Left renal pelvis (tissue), 4 donors: ENCODE results near the gene PTPRA. TPM values are rescaled to one million over a fixed set of nuclear protein-coding genes. Genes with fewer than 3 reads are reported as not detected.
A peak's percentile ranks its signal among the peaks of the same experiment; 100 is the strongest.
"Not testable (repeated sequence)": the region's sequence is repeated elsewhere in the genome, so short reads cannot be mapped to it uniquely, and the experiment has no call there.

Source experiments
- DNase-seq, 4 donors: peaks; one replicate each; pipeline ENCODE4 v3.0.0-alpha.2; 2013; ENCODE audit warnings: low read depth in 4 of 4, low spot score in 3 of 4
- polyA plus RNA-seq, 4 donors: library from polyadenylated mRNA; unstranded; fragments of 120-200 nt; gene quantifications; one replicate each; pipeline ENCODE4 v1.2.1, GENCODE V29; 2013; ENCODE audit not compliant: insufficient read length in 4 of 4

PTPRA gene
- polyA plus RNA-seq, 4 donors = 87.0 to 141 (median 107) TPM

- DNase-seq = no peak
Measured at GRCh38 chr20:2984028-2984501, 110.8 kb downstream of the PTPRA start.

DNA sequence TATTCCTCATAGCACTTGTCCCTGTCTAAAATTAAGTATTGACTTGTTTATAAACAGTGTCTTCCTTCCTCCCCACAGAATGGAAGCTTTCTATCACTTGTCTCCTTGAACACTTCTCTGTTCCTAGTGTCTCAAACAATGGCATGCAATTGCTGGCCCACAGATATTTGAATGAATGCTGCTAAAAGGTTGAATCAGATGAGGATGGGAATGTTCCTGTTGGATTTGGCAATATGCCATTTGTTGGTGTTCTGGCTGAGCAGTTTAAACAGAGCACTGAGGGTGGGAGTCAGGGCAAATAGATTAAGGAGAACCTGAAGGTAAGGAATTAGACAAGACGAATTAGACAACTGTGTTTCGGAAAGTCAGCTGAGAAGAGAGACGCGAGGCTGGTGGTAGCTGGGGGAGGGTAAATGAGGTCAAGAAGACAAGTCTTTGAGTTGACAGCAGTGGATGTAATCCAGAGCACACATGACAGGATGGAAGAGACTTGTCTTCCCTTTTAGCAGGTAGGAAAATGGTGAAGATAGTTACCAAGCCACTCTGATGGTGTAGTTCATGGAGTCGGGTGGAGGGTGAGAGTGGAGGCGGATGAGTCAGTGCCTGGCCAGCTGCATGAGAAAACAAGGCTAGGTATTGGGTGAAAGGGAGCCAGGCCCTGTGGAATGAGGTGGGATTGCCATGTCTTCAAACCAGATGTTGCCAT, 111.8 kb downstream of the PTPRA start:
- DNase-seq = no peak

GRCh38 chr20:2986466-2986865, 113.2 kb downstream of the PTPRA start:
- no peak for DNase-seq

DNA sequence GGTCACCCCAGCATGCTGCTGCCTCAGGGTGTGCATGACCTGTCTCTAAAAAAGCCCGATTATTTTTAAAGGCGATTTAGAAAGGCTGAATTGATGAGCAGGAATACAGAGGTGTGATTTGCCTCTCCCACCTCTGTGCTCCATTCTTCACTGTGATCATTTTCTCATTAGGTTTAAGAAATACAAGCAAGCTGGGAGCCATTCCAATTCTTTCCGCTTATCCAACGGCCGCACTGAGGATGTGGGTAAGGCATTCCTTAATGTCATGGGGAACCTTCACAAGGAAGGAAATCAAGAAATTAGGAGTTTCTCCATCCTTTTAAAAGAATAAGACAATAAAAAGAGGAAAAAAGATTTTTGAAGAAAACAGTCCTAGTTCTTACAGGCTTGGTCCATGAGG, 114.6 kb downstream of the PTPRA start:
- DNase-seq = no peak

- no peak for DNase-seq
Measured at GRCh38 chr20:2991532-2991931, 118.3 kb downstream of the PTPRA start.

- DNase-seq = no peak
Measured at GRCh38 chr20:2993250-2993649, 120.0 kb downstream of the PTPRA start.

DNA sequence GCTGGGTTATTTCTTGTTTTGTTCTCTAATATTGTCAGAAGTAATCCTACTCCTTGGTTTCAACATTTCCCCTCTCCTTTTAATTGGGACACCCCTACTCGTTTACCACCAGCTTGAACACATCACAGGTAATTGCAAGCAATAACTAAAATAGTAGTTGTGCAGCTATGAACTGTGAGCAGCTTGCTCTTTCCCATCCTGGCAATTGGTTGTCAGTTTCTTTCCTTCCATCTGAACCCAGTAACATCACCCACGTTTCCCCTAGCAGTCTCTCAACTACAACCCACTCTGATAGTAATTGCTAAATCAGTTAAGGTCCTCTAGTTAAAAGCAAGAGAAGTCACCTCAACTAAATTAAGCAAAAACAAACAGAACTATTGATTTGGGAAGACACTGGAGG, 122.5 kb downstream of the PTPRA start:
- no peak for DNase-seq

GRCh38 chr20:2998728-2999127, 125.4 kb downstream of the PTPRA start:
- DNase-seq = no peak

DNA sequence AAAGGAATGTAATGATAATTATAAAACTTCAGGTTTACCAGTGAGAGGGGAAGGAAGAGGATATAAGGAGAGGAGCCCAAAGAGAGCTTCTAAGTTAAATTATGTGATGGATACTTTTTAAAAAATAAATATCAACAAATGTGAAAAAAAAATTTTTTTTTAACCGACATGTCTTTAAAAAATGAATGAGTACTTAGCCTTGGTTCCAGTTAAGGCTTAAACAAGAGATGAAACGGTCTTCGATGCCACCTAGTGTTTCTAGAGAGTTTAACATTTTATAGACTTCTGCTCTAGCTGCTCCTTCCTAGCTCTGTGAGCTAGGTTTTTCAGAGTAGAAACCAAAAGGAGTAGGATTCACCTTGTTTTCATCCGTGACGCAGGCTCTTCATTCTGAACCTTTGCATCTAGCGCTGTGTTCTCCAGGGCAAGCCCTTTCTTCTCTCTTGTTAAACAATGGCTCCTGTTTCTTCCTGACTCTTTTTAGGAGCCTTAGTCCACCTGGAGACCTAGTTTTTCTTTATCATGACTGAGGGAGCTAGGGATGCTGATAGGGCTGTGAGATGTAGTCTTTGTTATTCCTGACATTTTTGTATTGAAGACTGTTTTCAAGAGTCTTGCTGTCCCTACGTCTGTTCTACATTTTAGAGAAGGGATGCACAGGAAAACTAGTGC, 127.7 kb downstream of the PTPRA start:
- peak in 3 of 4 donors; percentile 4 to 32 (median 6) for DNase-seq

- DNase-seq = no peak
Measured at GRCh38 chr20:3003416-3003815, 130.1 kb downstream of the PTPRA start.

- no peak for DNase-seq
Measured at GRCh38 chr20:3010985-3011723, 137.9 kb downstream of the PTPRA start.

DNA sequence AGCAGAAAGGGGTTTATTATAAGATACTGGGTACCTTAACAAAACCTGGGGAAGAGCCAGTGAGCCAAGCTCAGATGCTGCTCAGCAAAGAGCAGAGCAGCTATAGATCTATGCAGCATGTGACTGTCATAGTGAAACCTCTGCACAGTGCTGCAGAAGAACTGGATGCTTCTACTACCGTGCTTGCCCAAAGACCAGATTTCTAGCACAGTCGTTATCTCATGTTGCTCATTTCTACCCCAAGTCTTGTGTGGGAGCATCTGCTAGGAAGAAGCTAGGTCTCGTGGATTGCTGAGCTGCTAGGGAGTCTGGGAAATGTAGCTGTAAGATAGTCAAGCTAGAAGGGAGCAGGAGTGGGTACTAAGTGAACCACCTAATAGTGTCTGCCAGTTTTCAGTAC, 138.5 kb downstream of the PTPRA start:
- no peak for DNase-seq

DNA sequence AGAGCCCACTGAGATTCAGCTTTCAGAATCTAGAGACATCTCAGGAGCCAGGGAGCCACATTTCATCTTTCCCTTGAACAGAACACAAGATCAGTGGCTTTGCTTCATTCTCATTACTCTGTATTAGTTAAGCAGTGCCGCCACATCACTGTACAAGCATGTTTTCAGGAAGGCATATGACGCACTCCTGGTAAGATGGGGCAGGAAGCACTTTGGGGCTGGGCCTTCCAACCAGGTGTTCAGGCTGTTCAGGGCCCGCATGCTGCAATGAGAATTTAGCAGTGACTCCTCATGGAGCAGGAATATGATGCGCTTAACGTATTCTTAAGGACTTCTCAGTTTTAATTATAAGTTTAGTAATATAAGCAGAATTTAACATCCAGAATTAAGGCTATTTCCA, 140.5 kb downstream of the PTPRA start:
- no peak for DNase-seq

DNA sequence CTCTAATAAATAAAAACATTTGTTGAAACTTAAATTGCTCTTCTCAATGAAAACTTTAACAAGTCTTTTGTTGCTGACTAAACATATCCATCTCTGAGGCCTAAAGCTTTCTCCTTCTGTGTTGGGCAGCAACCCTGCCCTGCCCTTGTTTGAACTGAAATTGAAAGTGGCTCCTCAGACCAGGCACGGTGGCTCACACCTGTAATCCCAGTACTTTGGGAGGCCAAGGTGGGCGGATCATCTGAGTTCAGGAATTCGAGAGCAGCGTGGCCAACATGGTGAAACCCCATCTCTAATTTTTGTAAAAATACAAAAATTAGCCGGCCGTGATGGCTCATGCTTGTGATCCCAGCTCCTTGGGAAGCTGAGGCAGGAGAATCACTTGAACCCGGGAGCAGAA, 140.9 kb downstream of the PTPRA start:
- no peak for DNase-seq

GRCh38 chr20:3014662-3015061, 141.4 kb downstream of the PTPRA start:
- no peak for DNase-seq

- DNase-seq = not testable (repeated sequence)
Measured at GRCh38 chr20:3015302-3015701, 142.0 kb downstream of the PTPRA start.

- no peak for DNase-seq
Measured at GRCh38 chr20:3021327-3021726, 148.0 kb downstream of the PTPRA start.

- no peak for DNase-seq
Measured at GRCh38 chr20:3021777-3022176, 148.5 kb downstream of the PTPRA start.

- not testable (repeated sequence) for DNase-seq
Measured at GRCh38 chr20:3022559-3023490, 149.5 kb downstream of the PTPRA start.

GRCh38 chr20:3027987-3028386, 154.7 kb downstream of the PTPRA start:
- no peak for DNase-seq
